Astrocyte of the hippocampus (primary cell): ENCODE data around the gene MYBPH.

ENCODE experiments used
- DNase-seq: peaks from one replicate; pipeline ENCODE4 v3.0.0; 2011; ENCODE audit warnings: low read depth, low spot score

The MYBPH gene

GRCh38 chr1:203148579-203148978, 27.0 kb downstream of the MYBPH start:
- DNase-seq: no peak

GRCh38 chr1:203148127-203148526, 27.5 kb downstream of the MYBPH start:
- no peak for DNase-seq

DNA sequence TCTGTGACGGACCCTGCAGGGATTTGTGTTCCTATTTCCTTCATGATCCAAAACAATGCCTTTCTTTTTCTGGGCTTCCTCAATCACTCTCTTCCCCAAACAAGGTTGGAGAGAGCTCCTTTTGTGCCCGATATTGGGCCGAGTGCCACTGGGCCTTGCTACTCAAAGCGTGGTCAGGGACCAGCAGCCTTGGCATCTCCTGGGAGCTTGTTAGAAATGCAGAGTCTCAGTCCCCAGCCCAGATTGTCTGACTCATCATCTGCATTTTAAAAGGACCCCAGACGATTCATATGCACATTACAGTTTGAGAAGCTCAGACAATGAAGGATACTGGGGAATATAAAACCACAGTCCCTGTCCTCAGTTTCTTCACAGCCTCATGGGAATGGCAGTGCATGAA, 28.2 kb downstream of the MYBPH start:
- DNase-seq: no peak

DNA sequence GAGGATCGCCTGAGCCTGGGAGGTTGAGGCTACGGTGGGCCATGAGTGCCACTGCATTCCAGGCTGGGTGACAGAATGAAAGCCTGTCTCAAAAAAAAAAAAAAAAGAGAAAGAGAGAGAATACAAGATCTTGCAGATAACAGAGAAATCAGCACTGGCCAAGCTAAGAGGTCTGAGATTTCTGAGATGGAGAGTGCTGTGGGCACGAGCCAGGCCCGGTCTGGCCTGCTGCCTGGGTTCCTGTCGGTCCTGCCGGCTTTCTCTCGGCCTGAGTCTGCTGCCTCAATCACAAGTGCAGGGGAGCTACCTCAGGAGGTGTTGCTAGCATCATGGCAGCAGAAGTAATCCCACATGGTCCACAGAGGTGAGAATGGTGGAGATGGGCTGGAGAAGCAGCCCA, 29.1 kb downstream of the MYBPH start:
- DNase-seq: no peak

GRCh38 chr1:203146042-203146369, 29.6 kb downstream of the MYBPH start:
- no peak for DNase-seq

- DNase-seq: no peak
These were observed 30.1 kb downstream of the MYBPH start for GRCh38 chr1:203145321-203146041.

GRCh38 chr1:203144661-203145060, 31.0 kb downstream of the MYBPH start:
- DNase-seq: peak; percentile 39

GRCh38 chr1:203143641-203144040, 32.0 kb downstream of the MYBPH start:
- DNase-seq: no peak

DNA sequence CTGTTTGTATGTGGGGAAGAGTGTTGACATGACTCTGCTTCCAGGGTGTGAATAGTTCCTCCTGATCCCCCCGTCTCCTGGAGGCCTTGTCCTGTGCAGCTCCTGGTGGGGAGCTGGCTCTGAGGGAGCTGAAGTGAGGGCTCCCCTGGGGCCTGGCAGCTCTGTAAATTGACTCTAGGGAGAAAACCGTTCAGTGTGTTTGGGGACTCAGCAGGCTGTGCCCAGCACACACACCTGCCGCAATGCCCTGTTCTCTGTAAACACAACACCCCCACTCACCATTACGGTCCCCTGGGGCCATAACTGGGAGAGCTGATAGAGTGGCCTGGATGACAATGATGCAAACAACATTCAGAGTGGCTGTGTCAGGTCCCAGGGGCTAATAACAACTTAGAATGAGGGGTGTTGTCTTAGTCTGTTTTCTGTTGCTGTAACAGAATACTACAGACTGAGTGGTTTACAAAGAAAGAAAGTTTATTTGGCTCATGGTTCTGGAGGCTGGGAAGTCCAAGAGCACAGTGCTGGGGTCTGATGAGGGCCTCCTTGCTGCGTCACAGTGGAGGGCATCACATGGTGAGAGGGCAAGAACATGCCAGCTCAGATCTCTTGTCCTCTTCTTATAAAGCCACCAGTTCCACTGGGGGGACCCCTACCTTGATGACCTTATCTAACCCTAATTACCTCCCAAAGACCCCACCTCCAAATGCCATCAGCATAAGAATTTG, 32.8 kb downstream of the MYBPH start:
- no peak for DNase-seq

GRCh38 chr1:203142124-203142523, 33.5 kb downstream of the MYBPH start:
- DNase-seq: no peak

DNA sequence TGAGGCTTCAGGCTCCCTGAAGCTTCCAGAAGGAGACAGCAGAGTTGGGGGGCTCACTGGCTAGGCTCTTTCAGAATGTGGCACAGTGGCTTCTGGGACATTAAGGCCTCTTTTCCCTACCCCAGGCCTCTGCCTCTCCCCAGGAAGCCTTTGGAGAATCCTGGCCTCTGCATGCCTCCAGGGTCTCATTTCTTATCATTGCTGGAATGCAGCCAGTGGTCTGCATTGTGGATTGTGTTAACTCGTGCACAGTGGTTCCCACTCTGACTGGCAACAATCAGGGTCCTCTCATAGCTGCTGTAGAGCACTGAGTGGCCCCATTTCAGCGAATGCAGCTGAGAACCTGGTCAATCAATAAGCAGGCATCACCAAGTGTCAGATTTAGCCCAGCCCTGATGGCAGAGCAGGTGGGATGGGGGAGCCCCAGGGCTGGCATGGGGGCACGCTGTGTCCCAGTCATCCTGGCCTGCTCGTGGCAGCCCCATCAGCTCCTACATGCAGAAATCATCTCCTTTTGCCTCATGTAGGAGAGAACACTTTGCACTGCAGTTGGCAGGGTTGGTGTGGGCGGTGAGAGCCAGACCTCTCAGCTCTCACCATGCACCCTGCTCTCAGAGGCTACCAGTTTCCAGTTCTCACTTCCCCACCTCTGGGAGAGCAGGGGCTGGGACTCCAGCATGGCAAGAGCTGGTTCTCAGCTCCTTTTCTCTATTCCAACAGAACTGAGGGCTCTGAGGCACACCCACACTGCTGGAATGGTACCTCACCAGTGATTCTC, 34.7 kb downstream of the MYBPH start:
- no peak for DNase-seq

DNA sequence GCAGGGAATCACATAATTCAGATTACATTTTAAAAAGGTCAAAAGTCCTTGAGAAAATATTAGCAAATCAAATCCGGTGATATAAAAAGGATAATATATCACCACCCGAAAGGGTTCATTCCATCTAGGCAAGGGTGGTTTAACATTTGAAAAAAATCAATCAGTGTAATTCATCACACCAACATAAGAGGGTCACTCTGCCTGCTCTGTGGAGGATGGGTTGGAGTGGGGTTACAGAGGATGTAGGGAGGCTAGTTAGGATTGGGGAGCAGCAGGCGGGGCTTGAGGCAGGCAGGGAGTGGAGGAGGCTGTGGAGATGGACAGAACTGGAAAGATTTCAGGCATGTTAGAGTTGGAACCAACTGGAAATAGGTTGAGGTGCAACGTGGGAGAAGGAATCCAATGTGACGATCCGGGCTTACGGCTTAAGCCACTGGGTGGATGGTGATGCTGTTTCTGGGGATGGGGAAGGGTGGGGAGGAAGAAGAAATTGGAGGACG, 35.6 kb downstream of the MYBPH start:
- no peak for DNase-seq

DNA sequence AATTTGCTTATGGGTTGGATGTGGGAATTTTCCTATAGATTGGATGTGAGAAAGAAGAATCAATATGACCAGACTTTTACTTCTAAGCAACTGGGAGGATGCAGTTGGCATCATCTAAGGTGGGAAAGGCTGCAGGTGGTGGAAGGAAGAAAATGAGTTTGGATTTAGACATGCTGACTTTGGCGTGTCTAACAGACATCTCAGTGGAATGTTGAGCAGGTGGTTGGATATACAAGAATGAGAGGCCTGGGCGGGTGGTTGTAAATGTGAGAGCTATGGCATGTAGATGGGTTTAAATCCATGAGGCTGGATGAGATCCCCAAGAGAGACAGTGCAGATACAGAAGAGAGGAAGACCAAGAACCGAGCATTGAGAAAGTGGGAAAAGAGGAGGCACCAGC, 37.6 kb downstream of the MYBPH start:
- DNase-seq: no peak

GRCh38 chr1:203137324-203137723, 38.3 kb downstream of the MYBPH start:
- no peak for DNase-seq

GRCh38 chr1:203136409-203137042, 39.1 kb downstream of the MYBPH start:
- DNase-seq: no peak

- DNase-seq: no peak
These were observed 39.9 kb downstream of the MYBPH start for GRCh38 chr1:203135636-203136305.

DNA sequence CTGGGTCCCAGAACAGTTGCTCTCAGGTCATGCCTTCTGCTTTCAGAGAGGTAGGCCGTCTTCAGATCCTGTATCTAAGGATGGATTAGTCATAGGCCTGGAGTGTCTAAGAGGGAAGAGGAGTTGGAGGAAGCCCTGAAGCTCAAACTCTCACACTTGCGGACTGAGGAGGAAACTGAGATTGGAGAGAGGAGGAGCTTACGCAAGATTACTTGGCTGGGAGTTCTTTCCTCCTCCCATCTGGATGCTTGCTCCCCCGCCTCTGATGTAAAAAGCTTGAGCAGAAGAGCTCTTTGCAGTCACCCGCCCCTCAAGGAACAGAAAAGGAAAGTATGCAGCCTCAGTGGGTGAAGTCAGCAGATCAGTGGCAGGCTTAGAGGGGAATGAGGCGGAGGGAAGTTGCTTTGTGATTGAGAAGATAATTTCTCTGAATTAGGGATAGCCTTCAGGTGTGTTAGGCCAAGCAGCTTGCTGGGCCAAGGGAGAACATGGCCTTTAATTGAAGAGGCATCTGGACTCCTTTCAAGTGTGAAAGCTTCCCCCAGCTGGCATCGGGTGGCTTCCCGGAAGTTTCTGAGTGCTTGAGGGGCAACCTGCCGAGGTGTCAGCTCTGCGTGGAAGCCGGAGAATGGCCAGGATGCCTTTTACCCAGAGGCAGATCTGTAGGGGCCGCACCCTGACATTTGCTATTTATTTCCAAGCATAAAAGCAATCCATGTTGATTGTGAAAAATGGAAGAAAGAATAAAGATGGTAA, 41.5 kb downstream of the MYBPH start:
- no peak for DNase-seq

GRCh38 chr1:203131548-203132200, 44.0 kb downstream of the MYBPH start:
- no peak for DNase-seq

- no peak for DNase-seq
These were observed 45.2 kb downstream of the MYBPH start for GRCh38 chr1:203130358-203130985.
